AG04450 (cell line): ENCODE data around the gene KCNG3. TPM values are rescaled to one million over a fixed set of nuclear protein-coding genes. Genes with fewer than 3 reads are reported as not detected.

Experiments
- CTCF ChIA-PET: fragments of 300-600, 350-600 bp; formaldehyde crosslinking; extraction: SDS; loops from one replicate; lab custom pipeline; 2022; ENCODE audit warnings: antibody characterized with exemption, inconsistent platforms; lab: Charles Lee
- POLR2A ChIA-PET: fragments of 350-600 bp; formaldehyde crosslinking; extraction: SDS; loops from one replicate; lab custom pipeline; 2021; ENCODE audit warnings: antibody characterized with exemption, inconsistent platforms; lab: Yijun Ruan, JAX
- DNase-seq: peaks from one replicate; pipeline ENCODE4 v3.0.0-alpha.2; 2011; ENCODE audit warnings: low read depth, low spot score
- H3K27ac ChIP-seq: one replicate; pipeline ENCODE4 v1.5.1; 2012; ENCODE audit warnings: low read depth, low read length, control low read depth
- H3K27me3 ChIP-seq: one replicate; pipeline ENCODE4 v1.6.0; 2012; ENCODE audit warnings: low read length; ENCODE audit not compliant: control insufficient read depth, insufficient read depth
- H3K4me3 ChIP-seq: 2 replicates; pipeline ENCODE4 v1.5.1; 2011; ENCODE audit warnings: mild to moderate bottlenecking, low read depth, low read length, control low read depth
- H3K9me3 ChIP-seq: 2 replicates; pipeline ENCODE4 v1.5.1; 2012; ENCODE audit warnings: low read length; ENCODE audit not compliant: control insufficient read depth, insufficient read depth
- polyA plus RNA-seq: library from polyadenylated mRNA; depleted of rRNA; stranded (reverse); fragments of >200 nt; gene quantifications from 2 replicates; pipeline ENCODE4 v1.2.3, GENCODE V29; 2011
- TF ChIP-seq, protein P1 (sequence below): IDR thresholded peaks from 2 replicates; pipeline ENCODE4 v1.5.1; 2011; ENCODE audit warnings: low read depth, low read length, control low read depth, inconsistent platforms

The KCNG3 gene
- polyA plus RNA-seq, 1 experiment, result not detected

DNA sequence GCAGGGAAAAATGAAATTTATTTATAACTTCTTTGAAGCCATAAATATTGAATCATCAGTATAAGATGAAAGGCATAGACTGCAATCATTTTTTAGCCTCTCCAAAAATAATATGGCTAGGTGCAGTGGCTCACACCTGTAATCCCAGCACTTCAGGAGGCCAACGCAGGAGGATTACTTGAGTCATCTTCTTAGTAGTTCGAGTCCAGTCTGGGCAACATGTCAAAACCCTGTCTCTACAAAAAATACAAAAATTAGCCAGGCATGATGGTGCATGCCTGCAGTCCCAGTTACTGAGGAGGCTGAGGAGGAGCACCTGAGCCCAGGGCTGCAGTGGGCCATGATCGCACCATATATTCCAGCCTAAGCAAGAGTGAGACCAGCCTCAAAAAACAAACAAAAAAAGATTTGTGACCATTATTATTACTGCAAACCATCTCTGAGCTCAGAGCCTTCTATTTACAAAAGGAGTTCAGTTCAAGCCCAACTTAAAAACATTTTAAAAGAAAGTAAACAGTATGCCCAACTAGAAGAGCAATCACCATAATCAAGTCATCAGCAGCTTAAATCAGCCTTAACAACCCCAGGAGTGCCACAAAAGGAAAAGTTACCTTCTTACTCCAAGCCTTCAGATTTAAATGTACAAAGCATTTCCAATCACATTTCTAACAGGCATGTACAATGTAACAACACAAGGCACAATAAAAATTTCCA lies 37.5 kb downstream of the KCNG3 start:
- ChIA-PET POLR2A (no interaction called here), CTCF (interaction anchor here (0.7 kb wide), 1 partner anchor 25 kb away, joined by 3 read pairs; no protein-coding TSS in a partner anchor)
- TF ChIP-seq, protein P1, sequence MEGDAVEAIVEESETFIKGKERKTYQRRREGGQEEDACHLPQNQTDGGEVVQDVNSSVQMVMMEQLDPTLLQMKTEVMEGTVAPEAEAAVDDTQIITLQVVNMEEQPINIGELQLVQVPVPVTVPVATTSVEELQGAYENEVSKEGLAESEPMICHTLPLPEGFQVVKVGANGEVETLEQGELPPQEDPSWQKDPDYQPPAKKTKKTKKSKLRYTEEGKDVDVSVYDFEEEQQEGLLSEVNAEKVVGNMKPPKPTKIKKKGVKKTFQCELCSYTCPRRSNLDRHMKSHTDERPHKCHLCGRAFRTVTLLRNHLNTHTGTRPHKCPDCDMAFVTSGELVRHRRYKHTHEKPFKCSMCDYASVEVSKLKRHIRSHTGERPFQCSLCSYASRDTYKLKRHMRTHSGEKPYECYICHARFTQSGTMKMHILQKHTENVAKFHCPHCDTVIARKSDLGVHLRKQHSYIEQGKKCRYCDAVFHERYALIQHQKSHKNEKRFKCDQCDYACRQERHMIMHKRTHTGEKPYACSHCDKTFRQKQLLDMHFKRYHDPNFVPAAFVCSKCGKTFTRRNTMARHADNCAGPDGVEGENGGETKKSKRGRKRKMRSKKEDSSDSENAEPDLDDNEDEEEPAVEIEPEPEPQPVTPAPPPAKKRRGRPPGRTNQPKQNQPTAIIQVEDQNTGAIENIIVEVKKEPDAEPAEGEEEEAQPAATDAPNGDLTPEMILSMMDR, result no peak
- Histone ChIP-seq H3K4me3 (no peak overlapping the region), H3K27ac (no peak overlapping the region), H3K9me3 (no peaks in the 10 kb centered on the region), H3K27me3 (peaks cover 12% of the 10 kb centered on the region)
- no peak for DNase-seq

DNA sequence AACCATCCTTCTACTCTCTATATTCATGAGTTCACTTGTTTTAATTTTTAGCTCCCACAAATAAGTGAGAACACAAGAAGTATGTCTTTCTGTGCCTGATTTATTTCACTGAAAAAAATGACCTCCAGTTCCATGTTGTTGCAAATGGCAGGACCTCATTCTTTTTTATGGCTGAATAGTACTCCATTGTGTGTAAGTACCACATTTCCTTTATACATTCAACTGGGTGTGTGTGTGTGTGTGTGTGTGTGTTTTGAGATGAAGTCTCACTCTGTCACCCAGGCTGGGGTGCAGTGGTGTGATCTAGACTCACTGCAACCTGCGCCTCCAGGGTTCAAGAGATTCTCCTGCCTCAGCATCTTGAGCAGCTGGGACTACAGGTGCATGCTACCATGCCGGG lies 41.2 kb downstream of the KCNG3 start:
- POLR2A ChIA-PET, result no interaction called here
- Histone ChIP-seq H3K9me3 (no peaks in the 10 kb centered on the region), H3K27ac (no peak overlapping the region), H3K27me3 (no peaks in the 10 kb centered on the region), H3K4me3 (no peak overlapping the region)
- CTCF ChIA-PET, result interaction anchor here (1.3 kb wide), 1 partner anchor 43 kb away, joined by 3 read pairs; no protein-coding TSS in a partner anchor
- no peak for DNase-seq
- TF ChIP-seq, protein P1, result no peak

DNA sequence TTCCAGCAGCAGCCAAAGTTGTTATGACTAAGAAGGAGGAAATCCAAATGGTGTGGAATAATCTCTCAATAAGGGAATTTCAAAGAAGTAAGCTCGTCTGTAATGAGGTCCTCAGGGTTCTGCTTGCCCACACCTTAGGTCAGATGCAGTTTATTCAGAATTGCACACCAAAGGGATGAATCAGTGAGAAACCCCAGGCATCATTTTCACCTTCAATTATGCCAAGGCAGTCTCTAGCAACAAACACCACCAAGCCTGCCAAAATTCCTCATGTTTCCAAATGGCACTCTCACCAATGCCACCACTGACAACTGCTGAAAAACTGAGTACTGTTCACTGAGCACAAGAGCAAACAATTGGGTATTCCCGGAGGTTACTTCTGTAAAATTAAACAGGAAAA lies 43.6 kb downstream of the KCNG3 start:
- Histone ChIP-seq H3K4me3 (no peak overlapping the region), H3K27me3 (no peaks in the 10 kb centered on the region), H3K9me3 (no peaks in the 10 kb centered on the region), H3K27ac (no peak overlapping the region)
- ChIA-PET CTCF (no interaction called here), POLR2A (no interaction called here)
- no peak for DNase-seq
- TF ChIP-seq, protein P1, result no peak

DNA sequence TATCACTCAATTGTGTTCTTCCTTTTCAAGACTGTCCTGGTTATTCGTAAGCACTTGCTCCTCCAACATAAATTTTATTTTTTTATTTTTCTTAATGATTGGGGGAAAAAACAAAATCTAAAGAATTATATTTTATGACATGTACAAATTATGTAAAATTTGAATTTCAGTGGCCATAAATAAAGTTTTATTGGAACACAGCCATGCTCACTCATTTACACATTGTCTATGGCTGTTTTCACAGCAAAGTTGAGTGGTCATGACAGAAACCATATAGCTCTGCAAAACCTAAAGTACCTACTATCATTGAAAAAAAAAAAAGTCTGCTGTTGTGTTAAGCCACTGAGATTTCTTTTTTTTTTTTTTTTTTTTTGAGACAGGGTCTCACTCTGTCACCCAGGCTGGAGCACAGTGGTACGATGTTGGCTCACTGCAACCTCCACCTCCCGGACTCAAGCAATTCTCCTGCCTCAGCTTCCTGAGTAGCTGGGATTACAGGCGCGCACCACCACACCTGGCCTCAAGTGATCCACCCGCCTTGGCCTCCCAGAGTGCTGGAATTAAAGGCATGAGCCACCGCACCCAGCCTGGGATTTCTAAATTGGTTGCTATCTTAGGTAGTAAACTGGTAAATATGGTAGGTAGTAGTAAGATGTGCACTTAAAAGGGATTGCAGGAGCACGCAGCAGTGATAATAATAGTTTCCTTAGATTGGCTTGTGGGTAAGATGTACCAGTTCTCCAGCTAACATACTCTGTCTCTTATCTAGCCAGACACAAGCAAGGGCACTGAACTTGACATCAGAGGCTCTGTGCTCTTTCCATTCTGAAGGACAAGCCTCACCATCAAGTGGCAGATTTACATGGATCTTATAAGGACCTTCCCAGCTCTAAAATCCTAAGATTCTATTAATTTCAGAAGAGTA lies 44.4 kb downstream of the KCNG3 start:
- Histone ChIP-seq H3K27me3 (no peaks in the 10 kb centered on the region), H3K4me3 (no peak overlapping the region), H3K27ac (no peak overlapping the region), H3K9me3 (no peaks in the 10 kb centered on the region)
- CTCF ChIA-PET, result no interaction called here
- no peak for DNase-seq
- POLR2A ChIA-PET, result no interaction called here
- TF ChIP-seq, protein P1, result no peak

DNA sequence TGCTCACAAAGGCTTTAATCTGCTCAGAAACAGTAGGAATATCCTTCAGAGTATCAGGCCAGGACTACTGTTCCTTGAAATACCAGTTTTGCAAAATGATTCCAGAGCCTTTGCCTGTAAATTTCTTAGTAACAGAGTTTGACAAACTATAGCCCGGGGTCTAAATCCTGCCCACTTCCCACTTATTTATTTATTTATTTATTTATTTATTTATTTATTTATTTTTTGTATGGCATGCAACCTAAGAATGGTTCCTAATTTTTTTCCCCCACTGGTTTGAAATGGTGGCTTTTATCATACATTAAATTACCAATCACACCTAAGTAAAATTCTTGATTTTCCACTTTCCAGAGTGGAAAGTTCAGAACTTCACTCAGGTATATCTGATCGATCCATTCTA lies 45.6 kb downstream of the KCNG3 start:
- ChIA-PET CTCF (no interaction called here), POLR2A (no interaction called here)
- Histone ChIP-seq H3K27ac (no peak overlapping the region), H3K27me3 (peaks cover 3% of the 10 kb centered on the region), H3K4me3 (no peak overlapping the region), H3K9me3 (no peaks in the 10 kb centered on the region)
- no peak for DNase-seq
- TF ChIP-seq, protein P1, result no peak
